ENCODE results near the gene ACIN1.

The ACIN1 gene

DNA sequence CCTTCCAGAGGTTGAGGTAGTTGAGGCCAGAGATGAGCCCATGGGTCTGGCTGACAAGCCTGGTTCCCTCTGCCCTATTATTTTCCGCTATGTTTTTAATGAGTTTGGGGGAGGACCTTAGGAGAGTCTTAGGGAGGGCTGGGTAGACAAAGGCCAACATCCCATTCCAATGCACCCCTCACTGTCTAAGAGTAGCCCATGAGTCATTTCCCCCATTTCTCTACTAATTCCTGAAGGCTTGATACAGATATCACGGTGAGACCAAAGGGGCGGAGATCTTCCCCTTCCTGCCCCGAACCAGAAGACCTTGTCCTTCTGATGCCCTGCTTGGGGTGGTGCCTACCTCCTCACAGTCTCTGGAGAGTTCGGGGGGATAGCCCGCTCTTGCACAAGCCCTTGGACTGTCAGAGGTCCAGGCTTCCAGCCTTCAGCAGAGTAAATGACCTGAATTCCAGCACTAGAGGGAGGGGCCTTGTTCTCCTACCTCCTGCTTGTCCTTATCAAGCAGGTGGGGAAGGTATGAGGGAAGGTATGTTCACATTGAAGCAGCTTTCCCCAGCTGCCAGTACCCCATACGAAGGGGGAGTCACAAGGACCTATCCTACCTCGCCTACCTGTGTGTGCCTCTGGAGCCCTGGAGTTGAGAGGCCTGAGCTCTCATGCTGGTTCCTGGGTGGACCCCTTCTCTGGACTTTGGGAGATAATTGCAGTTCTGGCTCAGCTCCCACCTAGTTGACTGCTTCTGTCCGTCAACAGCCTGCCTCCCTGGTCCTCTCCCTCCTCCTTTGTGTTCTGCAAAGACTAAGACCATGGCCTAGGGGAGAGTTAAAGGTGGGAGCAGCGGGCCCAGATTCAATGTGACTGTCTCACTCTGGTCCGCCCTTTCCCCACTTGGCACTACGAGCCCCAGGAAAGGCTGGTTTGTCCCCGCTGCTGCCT is 49.2 kb downstream of the ACIN1 start:
- DNase-seq (ENCODE audit: low read depth in 2 of 3, low spot score in 1 of 3), result no peak

DNA sequence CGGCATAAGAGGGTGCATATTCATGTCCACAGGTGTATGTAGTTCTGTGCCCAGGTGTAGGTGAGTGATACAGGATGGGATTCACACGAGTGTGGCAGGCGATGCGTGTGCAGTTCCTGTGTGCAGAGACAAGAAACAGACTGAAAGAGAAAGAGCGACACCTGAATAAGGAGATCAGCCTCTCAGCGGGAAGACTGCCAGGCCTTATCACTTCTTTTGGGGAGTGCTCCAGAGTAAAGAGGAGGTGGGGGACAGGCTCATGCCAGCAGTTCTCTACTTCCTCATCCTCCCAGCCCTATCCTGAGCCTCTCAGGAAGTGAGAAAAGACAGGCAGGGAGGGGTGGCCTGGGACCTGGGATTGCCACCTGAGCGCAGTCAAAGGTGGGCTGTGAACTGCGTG is 50.1 kb downstream of the ACIN1 start:
- DNase-seq (ENCODE audit: low read depth in 2 of 3, low spot score in 1 of 3), result no peak

DNA sequence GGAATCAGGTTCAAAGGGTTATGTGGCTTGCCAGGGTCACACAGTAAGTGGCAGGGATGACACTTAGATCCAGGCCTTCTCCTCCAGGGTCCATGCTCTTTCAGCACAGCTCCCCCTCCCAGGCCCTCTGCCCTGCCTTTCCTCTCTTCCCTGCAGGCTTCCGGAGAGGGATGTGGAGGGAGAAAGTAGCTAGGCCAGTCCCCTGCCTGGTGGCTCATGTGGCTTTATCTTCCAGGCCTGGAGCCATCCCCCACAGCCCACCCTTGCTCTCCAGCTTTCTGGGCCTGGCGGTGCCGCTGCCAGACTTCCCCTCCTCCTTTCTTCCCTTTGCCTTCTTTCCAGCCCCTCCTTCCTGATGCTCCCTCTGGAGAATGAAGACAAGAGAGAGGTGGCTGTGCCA is 51.2 kb downstream of the ACIN1 start:
- no peak for DNase-seq (ENCODE audit: low read depth in 2 of 3, low spot score in 1 of 3)

DNA sequence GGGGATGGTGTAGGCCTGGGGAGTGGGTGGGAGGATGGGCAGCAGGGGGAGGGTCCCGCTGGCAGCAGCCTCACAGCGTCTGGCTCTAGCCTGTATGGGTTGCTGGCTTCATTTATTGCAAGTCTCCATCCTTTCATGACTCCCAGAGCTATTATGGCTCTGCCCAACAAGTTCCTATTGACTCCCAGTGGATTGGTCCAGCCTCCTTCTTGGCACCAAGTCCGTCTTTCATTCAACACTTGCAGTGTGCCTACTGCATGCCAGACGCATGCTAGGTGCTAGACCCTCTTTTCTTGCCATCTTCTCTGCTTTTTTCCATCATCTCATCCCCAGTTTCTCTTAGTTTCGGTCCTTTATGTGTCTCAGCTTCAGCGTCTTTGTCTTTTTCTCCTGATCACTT is 51.8 kb downstream of the ACIN1 start:
- no peak for DNase-seq (ENCODE audit: low read depth in 2 of 3, low spot score in 1 of 3)

DNA sequence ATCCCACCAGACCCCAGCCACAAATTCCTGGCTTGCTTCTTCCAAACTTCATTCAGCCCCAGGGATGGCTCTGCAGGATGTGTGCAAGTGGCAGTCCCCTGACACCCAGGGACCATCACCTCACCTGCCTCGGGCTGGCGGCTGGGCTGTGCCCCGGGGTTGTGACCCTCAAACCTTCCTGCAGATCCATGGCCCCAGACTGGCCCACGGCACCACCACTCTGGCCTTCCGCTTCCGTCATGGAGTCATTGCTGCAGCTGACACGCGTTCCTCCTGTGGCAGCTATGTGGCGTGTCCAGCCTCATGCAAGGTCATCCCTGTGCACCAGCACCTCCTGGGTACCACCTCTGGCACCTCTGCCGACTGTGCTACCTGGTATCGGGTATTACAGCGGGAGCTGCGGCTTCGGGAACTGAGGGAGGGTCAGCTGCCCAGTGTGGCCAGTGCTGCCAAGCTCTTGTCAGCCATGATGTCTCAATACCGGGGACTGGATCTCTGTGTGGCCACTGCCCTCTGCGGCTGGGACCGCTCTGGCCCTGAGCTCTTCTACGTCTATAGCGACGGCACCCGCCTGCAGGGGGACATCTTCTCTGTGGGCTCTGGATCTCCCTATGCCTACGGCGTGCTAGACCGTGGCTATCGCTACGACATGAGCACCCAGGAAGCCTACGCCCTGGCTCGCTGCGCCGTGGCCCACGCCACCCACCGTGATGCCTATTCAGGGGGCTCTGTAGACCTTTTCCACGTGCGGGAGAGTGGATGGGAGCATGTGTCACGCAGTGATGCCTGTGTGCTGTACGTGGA is 52.6 kb downstream of the ACIN1 start, which contains the start of gene PSMB11:
TSS of gene PSMB11 (plus strand) at position 51 of the 804 bp plus-strand sequence. CDS start at position 65, 14 bp downstream.
- DNase-seq (ENCODE audit: low read depth in 2 of 3, low spot score in 1 of 3), result no peak

DNA sequence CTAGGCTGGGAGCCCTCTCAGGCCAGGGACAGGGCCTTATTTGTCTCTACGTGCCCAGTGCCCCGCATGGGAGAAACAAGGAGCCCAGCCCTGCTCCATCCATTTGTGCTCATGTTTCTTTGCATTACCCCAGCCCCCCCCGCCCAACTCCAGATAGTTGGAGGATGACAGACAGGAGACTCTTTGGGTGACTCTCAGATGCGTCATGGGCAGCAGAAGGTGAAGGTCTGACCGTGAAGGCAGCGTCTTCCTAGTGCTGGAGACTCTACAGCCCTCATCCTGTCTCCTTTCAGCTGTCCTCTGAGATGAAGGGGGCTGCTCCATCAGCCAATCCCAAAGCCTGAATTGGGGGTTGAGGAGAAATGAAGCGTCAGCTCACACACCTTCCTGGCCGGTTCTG is 53.2 kb downstream of the ACIN1 start:
- DNase-seq (ENCODE audit: low read depth in 2 of 3, low spot score in 1 of 3), result no peak

DNA sequence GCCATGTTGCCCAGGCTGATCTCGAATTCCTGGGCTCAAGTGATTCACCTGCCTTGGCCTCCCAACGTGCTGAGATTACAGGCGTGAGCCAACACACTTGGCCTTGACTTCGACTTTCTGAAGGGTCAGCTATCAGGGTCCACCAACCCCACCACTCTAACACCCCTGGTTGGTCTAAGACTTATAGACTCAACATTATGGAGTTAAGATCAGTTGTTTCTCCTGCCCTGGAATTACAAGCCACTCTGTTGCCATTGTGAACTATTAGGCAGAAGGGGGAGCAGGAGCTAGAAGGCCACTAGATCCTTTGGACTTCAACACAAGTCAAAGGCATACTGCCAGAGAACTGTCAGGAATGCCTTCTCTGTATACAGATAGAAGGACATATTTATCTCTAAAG is 54.8 kb downstream of the ACIN1 start:
- no peak for DNase-seq (ENCODE audit: low read depth in 2 of 3, low spot score in 1 of 3)

DNA sequence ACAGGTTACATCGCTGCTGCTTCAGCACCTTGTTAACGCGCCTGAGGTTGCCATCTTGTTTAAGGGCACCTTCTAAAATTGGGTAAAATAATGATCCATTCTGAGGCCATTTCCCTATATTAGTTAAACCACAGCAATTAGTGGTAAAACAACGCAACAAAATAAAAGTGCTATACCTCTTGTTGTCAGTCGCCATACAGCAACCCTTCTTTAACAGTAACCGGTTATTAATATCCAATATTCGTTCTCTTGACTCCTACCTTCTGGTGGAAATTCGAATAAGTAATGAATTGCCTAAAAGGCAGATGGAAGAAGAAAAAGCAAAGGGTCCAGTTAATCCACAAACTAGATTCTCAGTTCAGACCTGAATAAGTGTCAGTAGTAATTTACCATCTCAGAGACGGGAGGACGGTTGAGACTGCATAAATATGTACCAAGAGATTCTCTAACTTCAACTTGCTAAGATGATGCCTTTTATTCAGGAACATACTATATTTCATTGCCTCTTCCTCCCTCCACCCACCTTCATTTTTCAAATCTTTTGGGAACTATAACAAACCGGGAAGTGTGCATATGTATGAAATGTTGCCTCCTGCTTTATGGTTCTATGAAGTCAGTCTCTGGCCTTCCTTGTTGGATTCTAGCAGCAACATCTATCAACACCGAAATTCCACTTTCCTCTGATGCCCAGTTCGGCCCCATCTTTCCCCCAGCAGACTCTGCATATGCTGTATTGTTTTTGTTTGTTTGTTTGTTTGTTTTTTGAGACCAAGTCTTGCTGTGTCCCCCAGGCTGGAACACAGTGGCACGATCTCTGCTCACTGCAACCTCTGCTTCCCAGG is 59.4 kb downstream of the ACIN1 start:
- DNase-seq (ENCODE audit: low read depth in 2 of 3, low spot score in 1 of 3), result no peak

DNA sequence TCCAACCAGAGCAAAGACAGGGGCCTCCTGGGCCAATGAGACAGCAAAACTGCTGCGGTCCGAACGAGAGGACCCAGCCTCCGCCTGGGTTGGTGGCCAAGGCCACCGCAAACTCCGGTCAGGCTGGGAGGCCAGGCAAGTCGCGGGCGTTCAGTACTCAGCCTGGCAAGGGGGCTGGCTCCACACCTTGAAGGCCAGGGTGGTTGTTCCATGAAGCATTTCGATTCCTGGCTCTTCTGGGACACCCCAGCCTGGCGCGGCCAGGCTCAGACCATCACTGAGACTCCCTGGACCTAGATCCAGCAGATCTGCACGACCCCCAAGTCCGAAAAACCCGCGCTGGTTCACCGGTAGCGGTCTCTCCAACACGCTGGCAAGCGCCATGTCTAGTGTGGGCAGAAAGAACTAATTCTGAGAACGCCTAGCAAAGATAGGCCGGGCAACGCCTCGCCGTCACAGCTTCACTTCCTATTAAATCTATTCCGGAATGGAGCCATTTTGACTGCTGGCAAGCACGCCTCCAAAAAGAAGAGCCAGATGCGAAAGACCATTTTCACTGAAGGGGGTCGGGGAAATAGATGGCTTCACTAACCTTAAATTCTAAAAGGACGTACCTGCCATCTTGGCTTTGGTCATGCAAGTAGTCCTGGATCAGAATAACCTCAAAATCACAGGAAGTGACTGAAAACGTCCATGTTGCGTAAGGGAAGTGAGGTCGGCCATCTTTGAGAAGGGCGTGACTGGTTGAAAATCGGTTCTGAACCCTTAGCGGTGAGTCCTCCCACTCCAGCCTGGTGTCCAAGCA is 60.2 kb downstream of the ACIN1 start, which contains the start of gene PSMB5:
TSS of gene PSMB5 (minus strand) at position 403 of the 805 bp plus-strand sequence. CDS start at position 384, 19 bp downstream.
- DNase-seq (ENCODE audit: low read depth in 2 of 3, low spot score in 1 of 3), result peak; percentile 80 to 89 (median 85)

DNA sequence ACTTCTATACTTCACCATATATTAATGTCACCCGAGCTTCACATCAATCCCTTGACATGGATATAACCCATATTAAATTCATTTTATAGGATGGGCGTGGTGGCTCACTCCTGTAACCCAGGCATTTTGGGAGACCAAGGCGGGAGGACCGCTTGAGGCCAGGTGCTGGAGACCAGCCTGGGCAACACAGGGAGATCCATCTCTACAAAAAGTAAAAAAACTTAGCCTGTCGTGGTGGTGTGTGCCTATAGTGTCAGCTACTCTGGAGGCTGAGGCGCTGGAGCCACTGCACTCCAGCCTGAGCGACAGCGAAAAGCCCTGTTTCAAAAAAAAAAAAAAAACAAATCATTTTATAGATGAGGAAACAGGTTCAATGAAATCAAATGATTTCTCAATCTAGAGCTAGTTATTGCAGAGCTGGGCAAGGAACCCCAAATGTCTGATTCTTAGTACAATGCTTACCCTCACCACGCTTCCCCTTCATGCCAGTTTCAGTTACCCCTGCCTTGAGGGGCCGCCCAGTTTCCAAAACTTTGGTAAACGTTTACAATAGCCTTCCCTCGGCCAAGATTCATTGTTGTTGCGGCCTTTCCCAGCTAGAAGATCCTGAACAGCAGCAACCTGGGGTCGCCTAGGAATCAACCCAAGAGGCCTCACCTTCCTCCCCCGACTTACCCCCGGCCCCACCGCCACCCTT is 61.0 kb downstream of the ACIN1 start:
- DNase-seq (ENCODE audit: low read depth in 2 of 3, low spot score in 1 of 3), result no peak

DNA sequence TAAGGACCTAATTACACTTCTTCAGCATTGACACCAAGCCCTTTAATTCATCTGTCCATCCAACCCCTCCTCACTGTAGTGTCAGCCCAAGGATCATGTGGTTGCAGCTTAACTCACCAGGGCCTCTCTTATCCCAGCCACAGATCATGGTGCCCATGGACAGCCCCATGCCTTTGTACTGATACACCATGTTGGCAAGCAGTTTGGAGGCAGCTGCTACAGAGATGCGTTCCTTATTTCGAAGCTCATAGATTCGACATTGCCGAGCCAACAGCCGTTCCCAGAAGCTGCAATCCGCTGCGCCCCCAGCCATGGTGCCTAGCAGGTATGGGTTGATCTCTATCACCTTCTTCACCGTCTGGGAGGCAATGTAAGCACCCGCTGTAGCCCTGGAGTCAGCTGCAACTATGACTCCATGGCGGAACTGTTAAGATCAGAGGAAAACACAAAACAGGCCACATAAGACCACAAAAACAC is 61.6 kb downstream of the ACIN1 start:
- no peak for DNase-seq (ENCODE audit: low read depth in 2 of 3, low spot score in 1 of 3)

DNA sequence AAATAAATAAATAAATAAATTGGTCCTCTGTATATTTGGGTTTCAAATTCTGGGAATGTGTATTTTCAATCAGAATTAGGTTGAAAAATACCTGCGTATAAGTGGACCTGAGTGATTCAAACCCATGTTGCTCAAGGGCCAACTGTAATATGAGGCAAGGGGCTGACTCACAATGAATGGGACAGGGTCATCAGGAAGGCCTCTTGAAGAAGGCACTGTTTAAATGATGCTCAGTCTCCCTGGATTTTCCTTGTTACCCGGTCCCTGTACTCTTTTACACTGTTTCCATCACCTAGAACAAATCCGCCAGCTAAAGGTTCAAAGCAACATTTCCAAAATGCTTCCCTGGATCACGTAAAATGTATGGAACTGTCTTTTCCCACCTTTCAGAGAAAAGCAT is 64.0 kb downstream of the ACIN1 start:
- no peak for DNase-seq (ENCODE audit: low read depth in 2 of 3, low spot score in 1 of 3)

DNA sequence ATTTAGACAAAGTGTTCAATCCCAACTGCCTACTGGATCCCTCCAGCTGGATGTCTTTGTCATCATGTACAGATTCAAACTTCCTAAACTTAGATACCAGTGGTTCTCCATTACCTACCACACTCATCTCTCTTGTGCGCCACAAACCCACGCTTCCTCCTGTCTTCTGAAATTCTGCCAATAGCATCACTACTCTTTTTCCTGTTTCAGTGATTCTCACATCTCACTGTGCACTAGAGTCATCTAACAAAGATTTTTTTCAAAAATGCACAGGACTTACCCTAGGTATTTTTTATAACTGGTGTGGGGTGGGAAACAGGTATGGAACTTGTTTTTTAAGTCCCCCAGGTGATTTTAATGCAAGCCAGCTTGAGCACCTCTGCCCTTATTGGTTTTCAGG is 66.1 kb downstream of the ACIN1 start:
- DNase-seq (ENCODE audit: low read depth in 2 of 3, low spot score in 1 of 3), result no peak

DNA sequence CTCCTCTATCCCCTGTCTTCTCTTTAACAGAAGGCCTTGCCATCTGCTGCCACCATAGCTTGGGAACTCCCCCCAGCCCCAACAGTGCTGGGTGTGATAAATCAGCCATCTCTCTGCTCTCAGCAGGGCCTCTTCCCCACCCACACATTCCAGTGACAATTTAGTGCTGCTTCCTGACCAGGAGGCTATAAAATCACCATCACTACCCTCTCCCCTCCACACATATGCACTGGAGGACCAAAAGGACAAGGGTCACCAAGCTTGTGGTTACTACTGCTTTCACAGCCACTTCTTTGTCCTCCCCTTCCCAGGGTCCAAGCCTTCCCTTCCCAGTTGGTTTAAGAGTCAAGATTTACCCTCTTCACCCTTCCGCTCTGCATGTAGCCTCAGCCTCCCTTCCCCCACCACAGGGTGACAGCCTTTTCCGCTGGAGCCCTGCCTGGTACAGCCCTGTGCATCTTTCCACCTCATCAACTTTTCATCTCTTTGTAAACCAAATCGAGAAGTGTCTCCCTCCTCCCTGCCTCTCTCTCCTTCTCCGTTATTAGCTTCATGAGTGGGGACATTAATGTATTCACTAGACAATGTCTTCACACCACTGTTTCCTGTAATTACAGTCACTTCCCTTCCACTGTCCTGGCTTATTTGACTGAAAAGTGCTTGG is 69.7 kb downstream of the ACIN1 start:
- DNase-seq (ENCODE audit: low read depth in 2 of 3, low spot score in 1 of 3), result peak in 1 of 3 donors; percentile 28

DNA sequence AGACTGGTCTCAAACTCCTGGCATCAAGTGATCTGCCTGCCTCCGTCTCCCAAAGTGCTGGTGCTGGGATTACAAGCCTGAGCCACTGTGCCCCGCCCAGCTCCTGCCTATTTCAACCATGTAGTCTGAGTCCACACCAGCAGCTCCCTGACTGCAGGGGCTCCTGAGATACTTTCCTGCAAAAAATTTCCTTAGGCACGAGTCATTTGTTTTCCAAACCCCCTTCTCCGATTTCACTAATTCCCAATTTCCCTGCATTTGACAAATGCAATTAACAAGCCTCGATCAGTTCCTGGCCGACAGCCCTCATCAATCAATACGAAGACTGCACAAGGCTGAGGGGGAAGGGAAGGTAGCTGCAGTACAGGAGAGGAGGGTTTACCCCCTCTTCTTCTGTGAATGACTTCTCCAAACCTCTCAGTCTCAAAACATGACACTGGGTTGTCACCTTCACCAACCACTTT is 70.3 kb downstream of the ACIN1 start:
- DNase-seq (ENCODE audit: low read depth in 2 of 3, low spot score in 1 of 3), result no peak

DNA sequence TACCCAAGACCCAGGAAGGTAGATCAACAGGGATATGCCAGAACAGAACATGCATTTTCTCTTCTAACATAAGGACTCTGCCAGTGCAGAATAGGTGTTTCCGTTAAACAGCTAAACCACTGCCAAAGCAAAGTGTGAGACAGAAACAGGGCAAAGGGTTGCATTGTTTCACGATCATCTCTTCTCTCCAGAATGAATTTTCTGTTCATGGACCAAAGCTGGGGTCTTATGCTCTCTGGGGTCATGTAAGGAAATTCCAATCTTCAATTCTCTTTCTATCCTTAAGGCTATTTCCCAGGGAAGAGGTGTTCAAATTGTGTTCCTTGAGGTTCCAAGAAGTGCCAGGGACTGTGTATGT is 71.2 kb downstream of the ACIN1 start:
- DNase-seq (ENCODE audit: low read depth in 2 of 3, low spot score in 1 of 3), result no peak

DNA sequence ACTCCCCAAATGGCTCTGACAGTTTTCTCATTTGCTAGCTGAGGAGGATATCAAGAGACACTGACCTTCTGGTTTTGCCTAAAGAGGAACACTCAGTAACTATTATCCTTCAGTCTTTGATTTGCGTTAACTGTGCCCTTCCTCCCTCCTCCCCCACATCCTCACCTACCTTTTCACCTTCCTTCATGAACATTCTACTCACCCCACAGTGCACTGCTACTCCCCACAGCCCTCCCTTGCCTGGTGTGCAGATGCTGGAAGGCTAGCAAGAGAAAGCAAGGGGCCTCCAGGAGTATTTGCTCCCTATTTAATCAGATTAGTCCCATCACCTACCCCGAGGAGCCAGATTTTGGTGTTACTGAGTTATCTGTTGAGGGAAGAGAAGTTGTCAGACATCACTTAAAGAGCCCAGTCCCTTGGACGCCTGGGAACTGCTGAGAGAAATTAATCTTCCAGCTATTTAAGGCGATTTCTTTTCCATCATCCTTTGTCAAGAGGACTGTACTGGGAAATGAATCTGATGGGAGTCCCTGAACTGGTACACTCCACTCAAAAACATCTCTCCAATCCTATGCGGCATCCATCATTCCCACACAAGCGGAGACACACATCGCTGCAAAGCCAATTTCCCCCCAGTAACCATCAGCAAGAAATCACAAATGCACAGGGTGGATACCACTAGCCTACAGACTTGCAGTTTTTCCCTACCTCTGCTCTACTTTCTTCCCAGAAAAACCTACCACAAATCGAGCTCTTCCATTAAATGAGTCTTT is 71.7 kb downstream of the ACIN1 start:
- DNase-seq (ENCODE audit: low read depth in 2 of 3, low spot score in 1 of 3), result no peak

DNA sequence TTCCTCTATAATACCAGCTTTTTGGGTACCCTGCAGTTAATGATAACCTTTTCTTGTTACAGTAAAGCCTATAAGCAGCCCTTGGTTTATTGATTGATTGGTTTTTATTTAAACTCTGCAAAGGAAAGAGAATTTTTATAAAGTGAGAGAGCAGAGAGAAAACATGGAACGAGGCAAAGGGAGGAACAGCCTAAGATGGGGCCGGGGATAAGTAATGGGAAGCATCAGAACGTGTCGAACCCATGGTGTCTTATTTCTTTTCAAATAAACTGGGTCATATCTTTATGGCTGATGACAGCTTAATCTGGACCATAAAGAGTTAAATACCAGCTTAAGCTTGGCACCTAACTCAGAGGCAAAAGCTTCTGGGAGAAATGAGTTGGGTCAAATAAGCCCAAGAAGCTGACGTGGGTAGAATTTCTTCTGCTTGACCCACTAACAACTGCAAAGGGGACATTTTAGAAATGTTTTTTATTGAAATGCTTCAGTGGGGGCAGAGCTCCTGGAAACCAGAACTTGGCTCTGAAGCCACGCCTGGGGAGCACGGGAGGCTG is 73.0 kb downstream of the ACIN1 start:
- no peak for DNase-seq (ENCODE audit: low read depth in 2 of 3, low spot score in 1 of 3)
